Epithelial cell of proximal tubule (primary cell): ENCODE results near the gene POC5. TPM values are rescaled to one million over a fixed set of nuclear protein-coding genes. Genes with fewer than 3 reads are reported as not detected.
"Not testable (repeated sequence)": the region's sequence is repeated elsewhere in the genome, so short reads cannot be mapped to it uniquely, and the experiment has no call there.

ENCODE experiments used
- DNase-seq: peaks from one replicate; pipeline ENCODE4 v3.0.0-alpha.2; 2011; ENCODE audit warnings: low read depth
- H3K4me3 ChIP-seq: 2 replicates; pipeline ENCODE4 v1.5.1; 2011; ENCODE audit warnings: low read depth, mild to moderate bottlenecking, low read length
- CTCF ChIP-seq: conservative IDR thresholded peaks from 2 replicates; pipeline ENCODE4 v1.5.1; 2012; ENCODE audit warnings: low read depth, mild to moderate bottlenecking, low read length
- total RNA-seq: library from RNA; depleted of rRNA; stranded (reverse); fragments of >200 nt; gene quantifications from 2 replicates; pipeline ENCODE4 v1.2.3, GENCODE V29; 2015

POC5 gene
- total RNA-seq, 1 donor from 2014 or later, result 13.7 TPM

GRCh38 chr5:75706016-75706415, 11.2 kb downstream of the POC5 start:
- no peak for TF ChIP-seq CTCF
- no peak for DNase-seq
- no peak overlapping the region for H3K4me3 ChIP-seq

- no peak overlapping the region for H3K4me3 ChIP-seq
- no peak for DNase-seq
- TF ChIP-seq CTCF, result no peak
These were observed 15.4 kb downstream of the POC5 start for GRCh38 chr5:75701856-75702255.

- H3K4me3 ChIP-seq, DNase-seq: not testable (repeated sequence)
These were observed 21.5 kb downstream of the POC5 start for GRCh38 chr5:75695472-75696351.

GRCh38 chr5:75694781-75695180, 22.5 kb downstream of the POC5 start:
- no peak for DNase-seq
- H3K4me3 ChIP-seq, result no peak overlapping the region
- no peak for TF ChIP-seq CTCF

- no peak for DNase-seq
- H3K4me3 ChIP-seq, result no peak overlapping the region
- TF ChIP-seq CTCF, result no peak
These were observed 26.6 kb downstream of the POC5 start for GRCh38 chr5:75690669-75691068.

- H3K4me3 ChIP-seq, result no peak overlapping the region
- no peak for TF ChIP-seq CTCF
- no peak for DNase-seq
These were observed 30.8 kb downstream of the POC5 start for GRCh38 chr5:75686480-75686879.

GRCh38 chr5:75685141-75685540, 32.1 kb downstream of the POC5 start:
- no peak for TF ChIP-seq CTCF
- DNase-seq, result no peak
- H3K4me3 ChIP-seq, result no peak overlapping the region
